ENCODE results near the gene TOLLIP.

DNA sequence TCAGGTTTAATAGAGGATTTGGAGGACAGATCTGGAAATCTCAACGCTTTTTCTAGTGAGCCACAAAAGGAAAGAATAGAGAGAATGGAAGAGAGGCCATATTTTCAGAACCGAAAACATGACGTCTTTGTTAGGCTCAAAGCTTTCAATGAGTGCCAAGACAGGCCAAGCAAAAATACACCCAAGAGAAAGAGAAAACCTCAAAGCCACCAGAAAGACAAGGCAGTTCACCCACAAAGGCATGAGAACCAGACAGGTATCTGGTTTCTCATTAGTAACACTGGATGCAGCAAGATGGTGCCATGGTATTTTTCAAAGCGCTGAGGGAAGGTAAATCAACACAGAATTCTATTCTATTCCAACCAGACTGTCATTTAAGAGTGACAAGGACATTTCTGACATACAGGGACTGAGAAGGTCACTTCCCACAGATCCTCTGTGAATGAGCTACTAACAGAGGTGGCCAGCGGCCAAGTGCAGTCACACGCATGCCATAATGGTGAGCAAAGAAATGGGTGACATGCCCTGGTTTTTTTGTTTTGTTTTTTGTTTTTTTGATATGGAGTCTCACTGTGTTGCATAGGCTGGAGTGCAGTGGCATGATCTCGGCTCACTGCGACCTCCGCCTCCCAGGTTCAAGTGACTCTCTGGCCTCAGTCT lies 41.9 kb downstream of the TOLLIP start:
- TF ChIP-seq, protein P1, sequence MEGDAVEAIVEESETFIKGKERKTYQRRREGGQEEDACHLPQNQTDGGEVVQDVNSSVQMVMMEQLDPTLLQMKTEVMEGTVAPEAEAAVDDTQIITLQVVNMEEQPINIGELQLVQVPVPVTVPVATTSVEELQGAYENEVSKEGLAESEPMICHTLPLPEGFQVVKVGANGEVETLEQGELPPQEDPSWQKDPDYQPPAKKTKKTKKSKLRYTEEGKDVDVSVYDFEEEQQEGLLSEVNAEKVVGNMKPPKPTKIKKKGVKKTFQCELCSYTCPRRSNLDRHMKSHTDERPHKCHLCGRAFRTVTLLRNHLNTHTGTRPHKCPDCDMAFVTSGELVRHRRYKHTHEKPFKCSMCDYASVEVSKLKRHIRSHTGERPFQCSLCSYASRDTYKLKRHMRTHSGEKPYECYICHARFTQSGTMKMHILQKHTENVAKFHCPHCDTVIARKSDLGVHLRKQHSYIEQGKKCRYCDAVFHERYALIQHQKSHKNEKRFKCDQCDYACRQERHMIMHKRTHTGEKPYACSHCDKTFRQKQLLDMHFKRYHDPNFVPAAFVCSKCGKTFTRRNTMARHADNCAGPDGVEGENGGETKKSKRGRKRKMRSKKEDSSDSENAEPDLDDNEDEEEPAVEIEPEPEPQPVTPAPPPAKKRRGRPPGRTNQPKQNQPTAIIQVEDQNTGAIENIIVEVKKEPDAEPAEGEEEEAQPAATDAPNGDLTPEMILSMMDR (conservative IDR thresholded peaks at IDR 0.05): no peak
- no peak for TF ChIP-seq EZH2 (IDR thresholded peaks at IDR 0.05; ENCODE audit: low read depth)
